ENCODE measurements around the gene PLXNB3.

DNA sequence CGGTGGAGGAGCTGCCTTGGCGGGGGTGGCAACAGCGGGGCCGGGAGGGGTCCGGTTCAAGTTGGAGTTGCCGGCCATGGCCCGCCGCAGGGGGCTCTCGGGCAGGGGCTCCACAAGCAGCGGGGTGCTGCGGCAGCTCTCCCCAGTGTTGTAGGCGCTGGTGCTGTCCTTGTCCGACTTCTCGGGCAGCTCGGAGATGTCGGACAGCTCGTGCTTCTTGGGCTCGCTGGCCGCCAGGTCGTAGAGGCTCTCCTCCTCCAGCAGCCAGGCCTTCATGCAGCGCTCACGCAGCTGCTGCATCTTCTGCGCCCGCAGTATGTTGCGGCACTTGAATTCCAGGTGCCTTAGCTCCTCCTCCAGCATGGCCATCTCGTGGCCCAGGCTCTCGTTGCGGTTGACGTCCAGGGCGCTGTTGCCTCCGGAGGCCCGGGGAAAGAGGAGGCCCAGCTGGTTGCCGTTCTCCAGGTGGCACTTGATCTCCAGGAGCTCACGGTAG is 40.1 kb downstream of the PLXNB3 start:
- TF ChIP-seq, protein P1, sequence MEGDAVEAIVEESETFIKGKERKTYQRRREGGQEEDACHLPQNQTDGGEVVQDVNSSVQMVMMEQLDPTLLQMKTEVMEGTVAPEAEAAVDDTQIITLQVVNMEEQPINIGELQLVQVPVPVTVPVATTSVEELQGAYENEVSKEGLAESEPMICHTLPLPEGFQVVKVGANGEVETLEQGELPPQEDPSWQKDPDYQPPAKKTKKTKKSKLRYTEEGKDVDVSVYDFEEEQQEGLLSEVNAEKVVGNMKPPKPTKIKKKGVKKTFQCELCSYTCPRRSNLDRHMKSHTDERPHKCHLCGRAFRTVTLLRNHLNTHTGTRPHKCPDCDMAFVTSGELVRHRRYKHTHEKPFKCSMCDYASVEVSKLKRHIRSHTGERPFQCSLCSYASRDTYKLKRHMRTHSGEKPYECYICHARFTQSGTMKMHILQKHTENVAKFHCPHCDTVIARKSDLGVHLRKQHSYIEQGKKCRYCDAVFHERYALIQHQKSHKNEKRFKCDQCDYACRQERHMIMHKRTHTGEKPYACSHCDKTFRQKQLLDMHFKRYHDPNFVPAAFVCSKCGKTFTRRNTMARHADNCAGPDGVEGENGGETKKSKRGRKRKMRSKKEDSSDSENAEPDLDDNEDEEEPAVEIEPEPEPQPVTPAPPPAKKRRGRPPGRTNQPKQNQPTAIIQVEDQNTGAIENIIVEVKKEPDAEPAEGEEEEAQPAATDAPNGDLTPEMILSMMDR (IDR thresholded peaks at IDR 0.05), result no peak
- TF ChIP-seq POLR2AphosphoS5 (IDR thresholded peaks at IDR 0.05) (no peak), POLR2A (IDR thresholded peaks at IDR 0.05) (no peak)
